Measurements from ENCODE around the gene FSTL4.
"Not testable (repeated sequence)": the region's sequence is repeated elsewhere in the genome, so short reads cannot be mapped to it uniquely, and the experiment has no call there.

The FSTL4 gene

DNA sequence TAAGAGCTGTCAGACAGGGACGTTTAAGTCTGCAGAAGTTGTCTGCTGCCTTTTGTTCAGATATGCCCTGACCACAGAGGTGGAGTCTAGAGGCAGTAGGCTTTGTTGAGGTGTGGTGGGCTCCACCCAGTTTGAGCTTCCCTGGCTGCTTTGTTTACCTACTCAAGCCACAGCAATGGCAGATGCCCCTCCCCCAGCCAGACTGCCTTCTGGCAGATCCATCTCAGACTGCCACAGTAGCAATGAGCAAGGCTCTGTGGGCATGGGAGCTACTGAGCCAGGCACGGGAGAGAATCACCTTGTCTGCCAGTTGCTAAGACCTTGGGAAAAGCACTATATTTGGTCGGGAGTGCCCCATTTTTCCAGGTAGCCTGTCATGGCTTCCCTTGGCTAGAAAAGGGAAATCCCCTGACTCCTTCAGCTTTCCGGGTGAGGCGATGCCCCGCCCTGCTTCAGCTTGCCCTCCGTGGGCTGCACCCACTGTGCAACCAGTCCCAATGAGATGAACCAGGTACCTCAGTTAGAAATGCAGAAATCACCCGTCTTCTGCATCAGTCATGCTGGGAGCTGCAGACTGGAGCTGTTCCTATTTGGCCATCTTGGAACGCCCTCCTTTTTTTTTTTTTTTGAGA is 441.5 kb downstream of the FSTL4 start:
- not testable (repeated sequence) for DNase-seq (ENCODE audit: low read depth)

- no peak for DNase-seq (ENCODE audit: low read depth)
Measured at GRCh38 chr5:133164759-133165158, 447.6 kb downstream of the FSTL4 start.

DNA sequence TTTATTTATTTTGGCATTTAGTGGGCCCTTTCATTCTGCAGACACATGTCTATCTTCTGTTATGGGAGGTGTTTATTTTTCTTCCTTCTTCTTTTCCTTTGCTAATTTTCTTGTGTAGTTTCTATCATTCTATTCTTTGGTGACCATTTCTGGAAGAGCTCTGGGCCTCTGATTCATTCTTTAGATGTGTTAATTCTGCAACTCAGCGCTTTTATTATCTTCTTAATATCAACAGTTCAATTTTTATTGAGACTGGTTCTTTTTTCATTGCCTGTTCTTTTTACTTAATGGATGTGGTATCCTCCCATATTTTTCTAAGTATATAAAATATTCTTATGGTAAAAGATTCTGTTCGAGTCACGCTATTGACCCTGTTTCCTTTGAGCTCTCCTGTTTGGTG is 448.5 kb downstream of the FSTL4 start:
- DNase-seq (ENCODE audit: low read depth): no peak

DNA sequence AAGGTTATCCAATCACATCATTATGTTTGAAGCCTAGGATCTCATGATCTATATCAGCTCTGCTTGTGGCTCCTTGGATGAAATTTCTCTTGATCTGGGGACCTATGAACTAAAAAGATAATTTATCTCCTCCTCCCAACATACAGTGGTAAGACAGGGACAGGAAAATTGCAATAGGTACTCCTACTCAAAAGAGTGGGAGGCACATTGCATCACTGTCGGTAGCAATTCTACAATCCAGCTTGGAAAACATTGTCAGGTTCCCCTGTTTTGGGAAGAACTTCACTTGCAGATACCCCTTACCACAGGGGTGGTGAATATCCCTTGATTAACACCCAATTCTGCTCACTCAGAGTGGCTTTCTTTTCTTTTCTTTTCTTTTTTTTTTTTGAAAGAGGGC is 452.8 kb downstream of the FSTL4 start:
- DNase-seq (ENCODE audit: low read depth): no peak

GRCh38 chr5:133155326-133155969 is 456.9 kb downstream of the FSTL4 start:
- DNase-seq (ENCODE audit: low read depth): no peak

DNA sequence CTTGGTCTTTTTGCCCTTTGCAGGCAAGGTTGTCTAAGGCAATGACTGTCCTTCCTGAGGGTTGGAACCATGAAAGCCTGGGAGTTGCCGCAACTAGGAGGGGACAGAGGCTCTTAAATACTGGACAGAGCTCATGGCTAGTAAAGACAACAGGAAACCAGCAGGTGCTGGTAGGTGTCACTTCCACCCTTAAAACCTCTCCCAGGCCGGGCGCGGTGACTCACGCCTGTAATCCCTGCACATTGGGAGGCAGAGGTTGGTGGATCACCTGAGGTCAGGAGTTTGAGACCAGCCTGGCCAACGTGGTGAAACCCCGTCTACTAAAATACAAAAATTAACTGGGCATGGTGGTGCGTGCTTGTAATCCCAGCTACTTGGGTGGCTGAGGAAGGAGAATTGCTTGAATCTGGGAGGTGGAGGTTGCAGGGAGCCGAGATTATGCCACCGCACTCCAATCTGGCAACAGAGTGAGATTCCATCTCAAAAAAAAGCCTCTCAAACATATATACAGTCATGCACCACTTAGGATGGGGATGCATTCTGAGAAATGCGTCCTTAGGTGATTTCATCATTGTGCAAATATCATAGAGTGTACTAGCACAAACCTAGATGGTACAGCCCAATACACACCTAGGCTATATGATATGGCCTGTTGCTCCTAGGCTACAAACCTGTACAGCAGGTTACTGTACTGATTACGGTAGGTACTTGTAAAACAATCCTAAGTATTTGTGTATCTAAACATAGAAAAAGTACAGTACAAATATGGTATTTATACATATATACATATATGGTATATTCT is 457.9 kb downstream of the FSTL4 start:
- DNase-seq (ENCODE audit: low read depth): no peak

- no peak for DNase-seq (ENCODE audit: low read depth)
Measured at GRCh38 chr5:133150909-133151544, 461.3 kb downstream of the FSTL4 start.

GRCh38 chr5:133149345-133149744 is 463.0 kb downstream of the FSTL4 start:
- no peak for DNase-seq (ENCODE audit: low read depth)

DNA sequence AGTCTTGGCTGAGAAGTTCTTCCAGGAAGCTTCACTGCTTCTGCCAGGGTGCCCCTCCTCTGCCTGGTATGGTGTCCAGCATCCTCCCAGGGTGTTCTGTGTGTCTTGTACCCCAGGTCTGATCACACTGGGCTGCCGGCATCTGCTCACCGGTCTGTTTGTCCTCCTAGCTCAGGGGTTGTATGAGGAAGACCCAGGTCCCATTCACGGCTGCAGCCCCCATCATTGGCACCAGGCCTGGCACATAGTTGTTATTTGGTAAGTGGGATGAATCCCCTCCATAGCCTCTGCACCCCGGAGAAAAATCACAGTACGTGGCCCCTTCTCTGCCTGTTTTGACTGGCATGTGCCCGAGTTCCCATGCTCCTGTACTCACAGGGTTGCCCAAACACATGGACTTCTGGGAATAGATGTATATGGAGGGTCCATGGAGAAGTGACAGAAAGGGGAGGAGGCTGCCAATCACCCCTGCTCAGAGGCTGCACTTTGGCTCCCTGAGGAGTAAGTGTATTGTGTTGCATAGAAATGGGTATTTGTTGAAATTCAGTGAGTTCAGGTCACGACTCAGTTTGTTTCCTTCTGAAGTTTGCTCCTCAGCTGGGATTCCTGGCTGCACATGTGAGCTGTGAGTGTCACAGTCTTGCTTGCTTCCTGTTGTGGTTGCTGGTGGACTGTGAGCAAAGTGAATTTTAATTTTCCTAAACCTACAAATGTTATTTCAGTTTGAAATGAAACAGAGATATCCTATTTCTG is 464.4 kb downstream of the FSTL4 start:
- no peak for DNase-seq (ENCODE audit: low read depth)

DNA sequence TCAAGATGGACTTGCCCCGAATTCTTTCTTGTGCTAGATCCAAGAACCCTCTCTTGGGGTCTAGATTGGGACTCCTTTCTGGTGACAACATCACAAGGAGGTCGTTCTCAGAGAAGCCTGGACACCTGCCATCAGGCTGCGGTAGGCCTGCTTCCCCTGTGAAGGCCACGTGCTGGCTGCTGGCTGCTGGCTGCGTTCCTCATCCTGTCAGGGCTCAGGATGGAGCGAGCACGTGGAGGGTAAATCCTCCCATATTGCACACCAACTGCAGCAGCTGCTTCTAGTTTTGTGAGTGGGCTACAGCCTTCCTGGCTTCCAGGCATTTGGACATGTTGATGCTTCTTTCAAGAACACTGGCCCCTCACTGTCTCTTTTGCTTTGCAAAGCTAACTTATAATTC is 464.9 kb downstream of the FSTL4 start:
- no peak for DNase-seq (ENCODE audit: low read depth)

All from stimulated activated CD8-positive, alpha-beta memory T cell treated with anti-CD3 and anti-CD28 coated beads, Interleukin-12 subunit alpha, Interleukin-12 subunit beta, amount 100 ng/mL, for 4 hours (primary cell).